Eye (tissue), 1 donor: ENCODE data around the gene GLG1.
"Not testable (repeated sequence)": the region's sequence is repeated elsewhere in the genome, so short reads cannot be mapped to it uniquely, and the experiment has no call there.

Experiments
- DNase-seq: peaks from one replicate; pipeline ENCODE4 v3.0.0-alpha.2; 2015

The GLG1 gene

GRCh38 chr16:74469946-74470478 is 136.9 kb downstream of the GLG1 start:
- no peak for DNase-seq

GRCh38 chr16:74468807-74469525 is 137.9 kb downstream of the GLG1 start:
- peak; percentile 5 for DNase-seq

- DNase-seq = no peak
Observed at GRCh38 chr16:74466872-74467271, 140.0 kb downstream of the GLG1 start.

- no peak for DNase-seq
Observed at GRCh38 chr16:74465851-74466685, 140.8 kb downstream of the GLG1 start.

- DNase-seq = no peak
Observed at GRCh38 chr16:74465281-74465680, 141.6 kb downstream of the GLG1 start.

GRCh38 chr16:74463888-74464287 is 143.0 kb downstream of the GLG1 start:
- DNase-seq = no peak

- no peak for DNase-seq
Observed at GRCh38 chr16:74462361-74462760, 144.6 kb downstream of the GLG1 start.

- DNase-seq = no peak
Observed at GRCh38 chr16:74461826-74462225, 145.1 kb downstream of the GLG1 start.

GRCh38 chr16:74460542-74460941 is 146.4 kb downstream of the GLG1 start:
- DNase-seq = no peak

- DNase-seq = no peak
Observed at GRCh38 chr16:74456290-74456625, 150.7 kb downstream of the GLG1 start.

GRCh38 chr16:74455619-74456289 is 151.2 kb downstream of the GLG1 start:
- DNase-seq = no peak

- DNase-seq = no peak
Observed at GRCh38 chr16:74455213-74455612, 151.7 kb downstream of the GLG1 start.

- no peak for DNase-seq
Observed at GRCh38 chr16:74451951-74452758, 154.8 kb downstream of the GLG1 start.

- DNase-seq = no peak
Observed at GRCh38 chr16:74450967-74451760, 155.8 kb downstream of the GLG1 start.

GRCh38 chr16:74450236-74450635 is 156.7 kb downstream of the GLG1 start:
- DNase-seq = no peak

- DNase-seq = no peak
Observed at GRCh38 chr16:74449470-74449869, 157.4 kb downstream of the GLG1 start.

GRCh38 chr16:74448990-74449389 is 157.9 kb downstream of the GLG1 start:
- no peak for DNase-seq

GRCh38 chr16:74447578-74447977 is 159.3 kb downstream of the GLG1 start:
- no peak for DNase-seq

GRCh38 chr16:74446866-74447265 is 160.0 kb downstream of the GLG1 start:
- no peak for DNase-seq

GRCh38 chr16:74443624-74444346 is 163.1 kb downstream of the GLG1 start:
- DNase-seq = not testable (repeated sequence)

- no peak for DNase-seq
Observed at GRCh38 chr16:74439685-74440084, 167.2 kb downstream of the GLG1 start.
